NT2/D1 (cell line): ENCODE measurements around the gene CSF1R.

Source experiments
- DNase-seq: peaks from one replicate; pipeline ENCODE4 v3.0.0-alpha.2; 2011; ENCODE audit warnings: low read depth, low spot score
- H3K27me3 ChIP-seq: 2 replicates; pipeline ENCODE4 v1.6.0; 2011; ENCODE audit warnings: mild to moderate bottlenecking; ENCODE audit not compliant: insufficient read length, insufficient read depth
- H3K36me3 ChIP-seq: 2 replicates; pipeline ENCODE4 v1.6.1; 2011; ENCODE audit warnings: mild to moderate bottlenecking, low read length, mixed read lengths; ENCODE audit not compliant: insufficient read depth, insufficient read length
- H3K4me1 ChIP-seq: 2 replicates; pipeline ENCODE4 v1.5.1; 2011; ENCODE audit not compliant: insufficient read depth, insufficient read length
- H3K4me3 ChIP-seq: 2 replicates; pipeline ENCODE4 v1.5.1; 2011; ENCODE audit warnings: low read depth; ENCODE audit not compliant: insufficient read length
- H3K9ac ChIP-seq: 2 replicates; pipeline ENCODE4 v1.6.0; 2011; ENCODE audit warnings: low read depth; ENCODE audit not compliant: insufficient read length
- H3K9me3 ChIP-seq: 2 replicates; pipeline ENCODE4 v1.5.1; 2011; ENCODE audit warnings: mild to moderate bottlenecking, low read length; ENCODE audit not compliant: insufficient read depth
- SUZ12 ChIP-seq: IDR thresholded peaks from 2 replicates; pipeline ENCODE4 v1.6.1; 2011; ENCODE audit not compliant: insufficient read length, insufficient read depth; ENCODE audit errors: extremely low read depth
- YY1 ChIP-seq: IDR thresholded peaks from 2 replicates; pipeline ENCODE4 v1.6.1; 2011; ENCODE audit not compliant: insufficient read length, insufficient read depth
- ZNF274 ChIP-seq: IDR thresholded peaks from 2 replicates; pipeline ENCODE4 v1.6.1; 2011; ENCODE audit warnings: mild to moderate bottlenecking, low read depth, low read length

The CSF1R gene

DNA sequence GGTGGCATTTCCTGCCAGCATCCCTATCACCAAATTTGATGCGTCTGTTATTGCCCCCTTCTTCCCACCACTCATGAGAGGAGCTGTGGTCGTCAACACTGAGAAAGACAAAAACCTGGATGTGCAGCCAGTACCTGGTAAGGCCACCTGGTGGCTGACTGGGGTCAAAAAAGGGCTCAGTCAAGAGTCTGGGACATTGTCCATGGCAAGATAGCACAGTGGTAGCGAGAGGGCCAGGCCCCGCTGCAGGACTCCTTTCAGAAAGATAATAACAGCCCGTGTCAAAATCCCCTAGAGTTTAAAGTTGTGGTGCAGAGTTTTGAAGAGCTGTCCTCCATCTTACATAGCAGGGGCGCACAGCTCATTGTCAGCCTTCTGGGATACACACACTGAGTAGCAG is 40.8 kb downstream of the CSF1R start:
- peaks cover 90% of the 10 kb centered on the region for H3K36me3 ChIP-seq
- no peak for DNase-seq
- no peak for TF ChIP-seq SUZ12
- no peak for TF ChIP-seq ZNF274
- no peak for TF ChIP-seq YY1
- H3K27me3 ChIP-seq, result no peaks in the 10 kb centered on the region
- no peak overlapping the region for H3K4me3 ChIP-seq
- no peak overlapping the region for H3K9ac ChIP-seq
- H3K9me3 ChIP-seq, result no peaks in the 10 kb centered on the region
- H3K4me1 ChIP-seq, result peaks cover 2% of the 10 kb centered on the region

DNA sequence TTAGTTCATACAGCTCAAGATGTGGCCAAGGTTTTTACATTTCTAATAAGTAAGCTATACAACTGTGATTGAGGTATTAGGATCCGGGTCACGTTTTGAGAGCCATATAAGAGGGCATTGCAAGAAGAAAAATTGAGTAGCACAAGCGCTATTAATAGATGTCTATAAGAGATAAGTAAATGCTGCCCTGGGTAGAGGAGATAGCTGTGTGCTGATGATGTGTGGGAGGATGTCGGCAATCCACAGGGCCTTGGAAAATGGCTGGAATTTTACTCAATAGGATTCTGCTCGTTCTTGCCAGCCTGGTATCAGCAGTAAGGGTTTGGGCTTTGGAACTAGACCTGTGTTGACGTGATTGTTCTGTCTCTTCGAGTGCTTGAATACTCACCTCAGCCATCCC is 41.6 kb downstream of the CSF1R start:
- Histone ChIP-seq H3K27me3 (no peaks in the 10 kb centered on the region), H3K9me3 (no peaks in the 10 kb centered on the region), H3K36me3 (peaks cover 89% of the 10 kb centered on the region), H3K4me3 (no peak overlapping the region), H3K4me1 (peaks cover 2% of the 10 kb centered on the region), H3K9ac (no peak overlapping the region)
- no peak for DNase-seq
- TF ChIP-seq ZNF274, result no peak
- no peak for TF ChIP-seq YY1
- no peak for TF ChIP-seq SUZ12

DNA sequence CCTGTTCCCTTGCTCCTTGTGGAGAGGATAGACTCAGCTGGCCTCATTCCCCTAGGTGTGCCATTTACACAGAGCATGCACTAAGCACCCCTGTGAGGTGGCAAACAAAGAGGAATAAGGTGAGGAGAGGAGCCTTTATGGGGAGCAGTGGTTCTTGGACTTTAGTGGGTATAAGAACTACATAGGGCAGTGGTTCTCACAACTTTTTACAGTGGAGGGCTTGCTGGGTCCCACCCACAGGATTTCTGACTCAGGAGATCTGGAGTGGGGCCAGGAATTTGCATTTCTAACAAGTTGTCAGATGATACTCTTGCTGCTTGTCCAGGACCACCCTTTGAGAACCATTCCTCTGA is 42.0 kb downstream of the CSF1R start:
- no peak for DNase-seq
- Histone ChIP-seq H3K27me3 (no peaks in the 10 kb centered on the region), H3K4me1 (peaks cover 2% of the 10 kb centered on the region), H3K4me3 (no peak overlapping the region), H3K36me3 (peaks cover 87% of the 10 kb centered on the region), H3K9ac (no peak overlapping the region), H3K9me3 (no peaks in the 10 kb centered on the region)
- TF ChIP-seq ZNF274, result no peak
- TF ChIP-seq YY1, result no peak
- no peak for TF ChIP-seq SUZ12

DNA sequence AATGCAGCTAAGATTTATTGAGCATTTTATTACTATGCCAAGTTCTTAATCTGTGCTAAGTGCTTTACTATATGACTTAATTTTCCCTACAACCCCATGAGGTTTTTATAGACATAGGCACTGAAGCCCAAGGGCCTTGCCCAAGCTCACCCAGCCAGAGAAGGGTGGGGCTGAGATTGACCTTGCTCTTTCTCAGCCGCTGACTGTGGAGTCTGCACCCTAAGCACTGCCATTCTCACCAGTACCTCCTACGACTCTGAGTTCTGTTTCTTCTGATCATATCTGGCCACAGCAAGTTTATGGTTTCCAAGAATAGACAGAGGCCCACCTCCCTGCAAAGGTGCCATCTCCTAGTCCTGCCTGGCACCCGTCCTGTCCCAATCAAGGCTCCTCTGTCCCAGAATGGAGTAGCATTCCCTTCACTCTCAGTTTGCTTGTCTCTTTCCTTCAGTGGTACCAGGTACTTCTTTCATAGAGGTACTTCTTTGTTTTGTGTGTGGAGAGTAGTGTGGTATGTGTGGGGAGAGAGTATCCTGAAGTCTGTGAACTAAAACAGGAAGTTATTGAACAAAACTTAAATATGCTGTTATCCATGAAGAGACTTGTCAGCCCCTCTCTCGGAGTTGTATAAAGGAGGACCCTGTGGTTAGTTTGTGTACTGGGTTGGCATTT is 42.6 kb downstream of the CSF1R start:
- Histone ChIP-seq H3K36me3 (peaks cover 86% of the 10 kb centered on the region), H3K9me3 (no peaks in the 10 kb centered on the region), H3K4me3 (no peak overlapping the region), H3K9ac (no peak overlapping the region), H3K27me3 (no peaks in the 10 kb centered on the region), H3K4me1 (peaks cover 2% of the 10 kb centered on the region)
- no peak for DNase-seq
- TF ChIP-seq ZNF274, result no peak
- no peak for TF ChIP-seq YY1
- no peak for TF ChIP-seq SUZ12

DNA sequence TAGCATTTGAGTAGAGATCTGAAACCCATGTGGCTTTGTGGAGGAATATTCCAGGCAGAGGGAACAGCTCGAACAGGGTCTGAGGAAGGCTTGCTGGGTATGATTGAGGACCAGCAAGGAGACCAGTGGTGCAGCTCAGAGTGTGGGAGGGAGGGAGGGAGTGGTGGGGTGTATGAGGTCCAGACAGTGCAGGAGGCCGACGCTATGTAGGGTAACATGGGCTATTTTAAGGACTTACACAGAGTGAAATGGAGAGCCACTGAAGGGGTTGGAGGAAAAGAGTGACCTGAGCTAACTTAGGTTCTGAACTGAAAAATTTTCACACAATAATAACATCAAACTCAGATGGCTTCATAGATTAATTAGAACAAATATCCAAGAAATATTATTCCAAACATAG is 43.9 kb downstream of the CSF1R start:
- no peaks in the 10 kb centered on the region for H3K27me3 ChIP-seq
- DNase-seq, result no peak
- TF ChIP-seq YY1 (no peak), ZNF274 (no peak), SUZ12 (no peak)
- no peaks in the 10 kb centered on the region for H3K9me3 ChIP-seq
- no peak overlapping the region for H3K4me3 ChIP-seq
- peaks cover 85% of the 10 kb centered on the region for H3K36me3 ChIP-seq
- peaks cover 2% of the 10 kb centered on the region for H3K4me1 ChIP-seq
- no peak overlapping the region for H3K9ac ChIP-seq

DNA sequence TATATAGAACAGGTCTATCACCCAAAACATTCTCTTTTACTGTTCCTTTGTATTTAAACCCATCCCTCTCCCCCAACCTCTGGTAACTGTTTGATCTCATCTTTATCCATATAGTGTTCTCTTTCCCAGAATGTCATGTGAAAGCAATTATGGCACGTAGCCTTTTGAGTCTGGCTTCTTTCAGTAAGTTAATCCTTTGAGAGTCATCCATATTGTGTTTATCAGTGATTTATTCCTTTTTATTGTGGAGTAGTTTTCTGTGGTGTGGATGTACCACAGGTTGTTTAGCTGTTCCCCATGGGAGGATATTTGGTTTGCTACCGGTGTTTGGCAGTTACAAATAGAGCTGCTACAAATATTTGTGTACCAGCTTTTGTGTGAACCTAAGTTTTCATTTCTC is 47.8 kb downstream of the CSF1R start:
- Histone ChIP-seq H3K9me3 (no peaks in the 10 kb centered on the region), H3K9ac (no peak overlapping the region), H3K4me1 (no peaks in the 10 kb centered on the region), H3K36me3 (peaks cover 92% of the 10 kb centered on the region), H3K4me3 (no peak overlapping the region), H3K27me3 (no peaks in the 10 kb centered on the region)
- no peak for DNase-seq
- TF ChIP-seq SUZ12, result no peak

DNA sequence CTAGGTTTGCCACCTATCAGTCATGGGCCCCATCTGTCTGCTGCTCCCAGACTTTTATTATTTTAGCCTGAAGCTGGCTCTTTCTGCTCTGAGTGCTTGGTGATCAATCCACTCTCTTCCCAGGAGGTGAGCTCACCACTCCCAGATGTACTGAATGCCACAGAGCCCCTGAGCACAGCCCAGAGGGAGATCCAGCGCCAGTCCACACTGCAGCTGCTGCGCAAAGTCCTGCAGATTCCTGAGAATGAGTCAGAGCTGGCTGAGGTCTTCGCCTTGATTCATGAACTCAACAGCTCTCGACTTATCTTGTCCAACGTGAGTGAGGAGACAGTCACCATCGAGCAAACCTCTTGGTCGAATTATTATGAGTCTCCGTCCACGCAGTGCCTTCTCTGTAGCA is 49.8 kb downstream of the CSF1R start:
- Histone ChIP-seq H3K4me3 (no peak overlapping the region), H3K9me3 (no peaks in the 10 kb centered on the region), H3K4me1 (no peaks in the 10 kb centered on the region), H3K27me3 (no peaks in the 10 kb centered on the region), H3K9ac (no peak overlapping the region), H3K36me3 (peaks cover 93% of the 10 kb centered on the region)
- no peak for TF ChIP-seq SUZ12
- TF ChIP-seq YY1, result no peak
- no peak for TF ChIP-seq ZNF274
- no peak for DNase-seq
